GM19193 (cell line): ENCODE results near the gene HOXD8.

Source experiments
- POLR2A ChIP-seq: IDR thresholded peaks from 4 replicates; pipeline ENCODE4 v1.6.1; 2011; ENCODE audit not compliant: insufficient read depth, insufficient read length; ENCODE audit errors: extremely low read depth

Gene HOXD8

DNA sequence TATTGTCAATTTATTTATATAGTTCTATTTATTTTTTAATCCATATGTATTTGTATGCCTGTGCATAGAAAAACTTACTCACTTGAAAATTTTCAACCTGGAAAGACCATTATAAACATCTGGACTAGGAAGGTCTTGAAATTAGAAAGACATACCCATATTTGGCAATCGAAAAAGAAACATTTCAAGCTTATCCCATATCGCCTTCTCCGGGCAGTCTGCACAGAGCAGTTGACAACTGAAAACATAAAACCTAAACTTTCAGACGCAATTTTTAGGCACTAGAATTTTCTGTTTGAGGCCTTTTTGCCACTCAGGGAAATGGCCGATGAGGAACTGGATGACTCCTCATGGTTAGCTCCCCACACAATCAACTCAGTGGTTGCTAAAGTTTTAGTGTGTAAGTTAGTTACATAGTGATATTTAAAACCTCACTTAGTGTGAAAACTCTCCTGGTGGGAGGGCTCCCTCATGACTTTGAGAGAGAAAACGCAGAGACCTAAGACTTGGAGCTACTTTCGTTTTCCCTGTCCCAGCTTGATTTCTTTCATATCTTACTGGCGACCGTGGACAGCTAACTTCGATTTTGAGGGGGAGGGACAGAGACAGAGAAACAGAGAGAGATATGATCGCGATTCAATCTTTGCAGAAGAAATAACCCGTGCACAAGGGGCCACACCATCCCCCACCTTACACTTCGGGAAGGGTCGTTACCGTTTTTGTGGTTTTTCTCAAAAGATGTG, 33.1 kb upstream of the HOXD8 start:
- TF ChIP-seq POLR2A: no peak

DNA sequence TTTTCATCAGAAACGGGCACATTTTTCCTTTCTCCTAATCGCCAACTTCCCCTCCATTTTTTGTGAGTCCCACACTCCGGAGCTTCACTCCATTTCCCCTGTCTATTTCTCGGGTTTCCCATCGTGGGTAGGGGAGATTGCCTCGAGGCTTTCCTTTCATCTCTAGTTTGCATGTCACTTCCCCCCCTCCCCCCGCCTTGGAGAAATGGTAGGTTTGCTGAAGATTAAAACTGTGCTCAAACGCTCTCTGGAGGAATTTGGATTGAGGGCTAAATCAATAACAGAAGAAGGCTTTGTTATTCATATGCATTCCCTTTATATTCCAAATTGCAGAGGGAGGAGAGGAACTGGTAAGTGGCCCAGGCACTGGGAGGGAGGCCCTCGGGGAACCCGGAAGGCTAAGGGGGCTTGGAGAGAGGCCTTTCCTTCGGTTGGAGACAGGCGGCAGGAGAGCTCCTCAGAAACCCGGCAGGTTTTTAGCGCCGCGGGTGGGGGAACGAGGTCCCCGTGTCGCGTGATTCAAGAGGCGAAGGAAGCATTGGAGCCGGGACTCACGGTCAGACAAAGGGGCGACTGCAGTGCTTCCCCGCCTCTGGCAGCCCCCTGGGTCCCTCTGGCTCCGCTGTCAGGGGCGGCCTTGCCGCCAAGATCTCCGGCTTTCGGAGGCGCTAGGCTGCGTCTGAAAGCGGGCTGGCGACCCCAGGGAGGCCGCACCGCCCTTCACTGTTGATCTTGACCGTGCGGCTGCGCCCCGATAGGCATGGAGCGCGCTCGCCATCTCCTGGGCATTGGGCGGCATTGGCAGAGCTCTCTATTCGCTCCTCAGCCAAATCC, 32.3 kb upstream of the HOXD8 start:
- no peak for TF ChIP-seq POLR2A

- no peak for TF ChIP-seq POLR2A
Measured at GRCh38 chr2:176097820-176098365, 31.6 kb upstream of the HOXD8 start.

DNA sequence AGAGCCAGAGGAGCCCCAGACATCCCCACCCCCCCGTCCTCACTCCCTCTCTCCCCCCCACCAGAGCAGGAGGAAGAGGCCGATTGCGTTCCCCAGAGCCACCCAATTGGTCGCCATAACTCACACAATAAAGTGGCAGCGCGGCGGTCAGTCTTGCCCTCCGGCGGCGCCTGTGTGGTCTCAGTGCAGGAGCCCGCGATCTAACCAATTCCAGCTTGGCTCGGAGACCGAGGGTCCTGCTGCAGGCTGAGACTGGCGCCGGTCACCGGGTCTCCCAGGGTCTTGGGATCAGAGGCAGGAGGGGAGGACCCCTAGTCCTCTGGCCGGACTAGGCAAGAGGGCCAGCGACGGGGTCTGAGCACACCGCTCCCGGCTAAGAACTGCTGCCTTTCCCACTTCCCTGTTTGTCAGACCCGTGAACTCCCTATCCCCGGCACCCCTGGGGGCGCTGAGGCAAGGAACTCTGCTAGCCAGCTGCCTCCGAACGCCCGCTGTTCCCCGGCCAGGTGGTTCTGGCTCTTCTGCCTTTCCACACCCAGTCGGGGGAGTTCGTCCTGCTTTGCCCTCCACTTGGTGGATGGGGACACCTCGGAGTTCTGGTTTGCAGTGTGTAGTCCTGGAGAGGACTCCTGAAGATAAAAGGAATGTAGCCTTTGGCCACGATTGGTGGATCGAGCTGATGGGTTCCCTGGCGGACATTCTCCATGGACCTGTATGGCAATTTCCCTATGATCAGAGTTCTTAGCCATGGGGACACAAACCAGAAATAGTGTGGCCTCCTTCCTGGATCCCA, 30.9 kb upstream of the HOXD8 start:
- no peak for TF ChIP-seq POLR2A

DNA sequence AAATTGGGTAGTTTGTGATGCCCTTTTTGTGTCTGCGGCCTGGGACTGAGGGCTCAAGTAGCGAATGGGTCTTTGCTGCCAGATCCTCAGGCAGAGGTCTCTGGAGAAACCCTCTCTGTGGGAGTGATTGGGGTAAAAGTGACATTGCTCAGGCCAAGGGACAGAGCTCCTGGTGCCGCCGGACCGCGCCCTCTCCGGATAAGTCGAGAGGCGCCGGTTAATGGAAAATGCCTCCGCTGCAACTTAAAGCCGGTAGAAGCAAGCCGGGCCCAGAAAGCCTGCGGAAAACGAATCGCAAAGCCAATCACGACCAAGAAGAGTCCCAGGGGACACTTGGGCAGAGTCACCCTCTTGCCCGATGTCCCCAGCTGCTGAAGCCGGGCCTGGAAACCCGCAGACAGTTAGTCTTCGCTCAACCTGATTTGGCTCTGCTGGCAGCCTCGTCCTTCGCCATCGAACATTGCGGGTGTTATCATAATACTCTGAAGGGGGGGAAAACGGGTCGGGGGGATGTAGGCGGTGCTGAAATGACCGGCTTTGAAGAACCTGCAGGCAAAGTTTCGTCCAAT, 30.3 kb upstream of the HOXD8 start:
- no peak for TF ChIP-seq POLR2A

DNA sequence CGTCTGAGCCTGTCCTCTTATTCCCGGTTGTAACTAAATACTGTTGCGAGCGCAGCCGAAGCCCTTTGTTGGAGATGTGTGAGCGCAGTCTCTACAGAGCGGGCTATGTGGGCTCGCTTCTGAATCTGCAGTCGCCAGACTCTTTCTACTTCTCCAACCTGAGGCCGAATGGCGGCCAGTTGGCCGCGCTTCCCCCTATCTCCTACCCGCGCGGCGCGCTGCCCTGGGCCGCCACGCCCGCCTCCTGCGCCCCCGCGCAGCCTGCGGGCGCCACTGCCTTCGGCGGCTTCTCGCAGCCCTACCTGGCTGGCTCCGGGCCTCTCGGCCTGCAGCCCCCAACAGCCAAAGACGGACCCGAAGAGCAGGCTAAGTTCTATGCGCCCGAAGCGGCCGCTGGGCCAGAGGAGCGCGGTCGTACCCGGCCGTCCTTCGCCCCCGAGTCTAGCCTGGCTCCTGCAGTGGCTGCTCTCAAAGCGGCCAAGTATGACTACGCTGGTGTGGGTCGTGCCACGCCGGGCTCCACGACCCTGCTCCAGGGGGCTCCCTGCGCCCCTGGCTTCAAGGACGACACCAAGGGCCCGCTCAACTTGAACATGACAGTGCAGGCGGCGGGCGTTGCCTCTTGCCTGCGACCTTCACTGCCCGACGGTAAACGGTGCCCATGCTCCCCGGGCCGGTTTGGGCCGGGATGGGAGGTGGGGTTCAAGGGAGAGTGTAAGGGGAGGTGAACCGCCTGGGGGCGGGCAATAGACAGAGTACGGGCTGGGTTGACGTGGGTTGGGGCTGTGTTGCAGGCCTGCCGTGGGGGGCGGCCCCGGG, 29.6 kb upstream of the HOXD8 start, which contains the start of gene HOXD12:
Gene HOXD12, plus strand, starts transcription at position 68 of the 819 bp plus-strand sequence. Its CDS starts 7 bp downstream, at position 75.
- TF ChIP-seq POLR2A: no peak

DNA sequence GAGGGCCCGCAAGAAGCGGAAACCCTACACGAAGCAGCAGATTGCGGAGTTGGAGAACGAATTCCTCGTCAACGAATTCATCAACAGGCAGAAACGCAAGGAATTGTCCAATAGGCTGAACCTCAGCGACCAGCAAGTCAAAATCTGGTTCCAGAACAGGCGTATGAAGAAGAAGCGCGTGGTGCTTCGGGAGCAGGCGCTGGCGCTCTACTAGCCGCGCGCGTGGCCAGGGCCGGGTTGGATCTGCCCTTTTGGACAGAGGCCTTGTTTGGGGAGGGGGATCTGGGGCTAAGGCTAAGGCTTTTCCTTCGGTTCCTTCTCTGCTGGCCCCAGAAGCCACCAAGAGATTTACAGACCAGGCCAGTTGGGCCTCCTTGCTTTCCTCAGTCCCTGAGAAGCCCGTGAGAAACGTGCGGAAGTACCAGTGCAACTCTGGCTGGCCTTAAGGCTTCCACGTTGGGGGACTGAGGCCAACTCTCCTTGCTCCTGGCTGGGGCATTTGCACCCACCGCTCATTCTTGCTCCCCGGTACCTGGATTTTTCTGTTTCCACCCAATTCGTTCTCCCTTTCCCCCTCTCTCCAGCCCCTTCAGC, 28.9 kb upstream of the HOXD8 start:
- no peak for TF ChIP-seq POLR2A

- no peak for TF ChIP-seq POLR2A
Measured at GRCh38 chr2:176101216-176101830, 28.2 kb upstream of the HOXD8 start.

DNA sequence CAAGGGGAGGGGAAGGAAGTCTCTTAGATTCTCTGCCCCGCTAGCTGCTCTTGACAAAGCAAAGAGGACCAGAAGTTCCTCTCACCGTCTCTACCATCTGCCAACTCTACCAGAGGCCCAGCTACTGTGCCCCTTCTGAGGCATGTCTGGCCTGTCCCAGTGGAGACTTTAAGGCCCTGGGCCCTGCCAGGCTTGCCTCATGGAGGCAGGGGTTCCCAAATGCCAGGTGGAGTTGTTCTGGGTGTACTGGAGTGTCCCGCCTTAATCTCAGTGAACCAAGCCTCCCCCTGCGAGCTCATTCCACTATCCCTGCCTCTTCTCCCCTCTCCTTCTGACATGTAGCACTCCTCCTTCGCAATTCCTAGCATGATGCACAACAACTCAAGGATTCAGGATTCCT, 27.7 kb upstream of the HOXD8 start:
- no peak for TF ChIP-seq POLR2A

GRCh38 chr2:176102309-176102866, 27.1 kb upstream of the HOXD8 start:
- TF ChIP-seq POLR2A: no peak

DNA sequence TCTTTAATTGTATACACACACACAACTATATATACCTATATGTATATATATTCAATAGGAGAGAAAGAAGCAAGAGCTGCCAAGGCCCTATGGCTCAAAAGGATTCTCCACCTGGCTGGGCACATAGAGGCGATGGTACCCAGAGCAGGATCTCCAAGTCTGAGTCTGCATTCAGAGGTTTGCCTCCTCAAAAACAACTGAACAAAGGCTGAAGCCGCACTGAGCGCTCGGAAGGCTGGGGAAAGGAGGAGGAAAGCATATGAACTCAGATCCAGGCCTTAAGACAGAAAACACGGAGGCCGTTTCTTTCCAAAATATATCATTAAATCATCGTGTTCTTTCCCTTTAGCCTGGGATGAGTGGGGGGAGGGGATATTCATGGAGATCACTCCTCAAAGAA, 26.3 kb upstream of the HOXD8 start:
- TF ChIP-seq POLR2A: no peak

GRCh38 chr2:176103742-176104315, 25.7 kb upstream of the HOXD8 start:
- TF ChIP-seq POLR2A: no peak
